HG02610 (cell line): ENCODE data around the gene PPM1M.

Source experiments
- ATAC-seq: cut with Tn5 transposase; IDR thresholded peaks from one replicate; pipeline ENCODE4 v1.9.1; 2021; ENCODE audit warnings: mild to moderate bottlenecking, moderate library complexity; ENCODE audit not compliant: unreplicated experiment

Gene PPM1M

DNA sequence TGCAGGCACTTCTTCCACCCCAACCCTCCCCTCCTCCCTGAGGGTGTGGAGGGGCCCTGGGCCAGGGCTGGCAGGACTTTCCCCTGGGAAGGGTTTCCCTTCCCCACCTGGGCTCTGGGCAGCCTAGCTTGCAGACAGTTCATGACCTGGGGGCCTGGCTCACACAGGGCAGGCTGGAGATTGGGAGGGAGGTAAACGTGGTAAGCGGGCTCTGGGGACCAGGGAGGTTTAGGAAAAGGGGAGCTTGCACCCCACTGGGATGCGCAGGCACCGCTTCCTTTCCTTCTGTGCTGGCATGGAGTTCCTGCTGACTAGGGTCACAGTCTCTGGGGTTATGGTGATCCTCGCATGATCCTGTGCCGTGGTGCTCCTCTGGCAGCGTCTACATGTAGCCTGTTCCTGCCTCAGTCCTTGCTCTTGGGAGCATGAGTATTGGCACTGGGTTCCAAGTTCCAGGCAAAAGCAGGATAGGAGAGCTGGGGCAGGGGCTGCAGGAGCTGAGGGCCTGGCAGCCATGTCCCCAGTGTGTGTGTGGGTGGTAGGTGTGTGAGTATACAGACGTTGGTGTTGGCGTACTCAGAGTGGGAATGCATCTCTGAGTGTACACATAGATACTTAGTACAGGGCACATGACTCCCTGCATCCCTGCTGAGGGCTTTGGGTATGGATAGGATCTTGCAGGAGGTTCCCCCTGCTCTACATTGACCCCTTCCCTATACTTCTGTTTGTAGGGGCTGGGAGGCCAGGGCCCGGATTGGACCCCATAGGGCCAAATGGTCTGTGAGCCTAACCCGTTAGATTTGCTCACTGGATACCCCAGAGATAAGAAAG, 49.0 kb downstream of the PPM1M start:
- no peak for ATAC-seq

DNA sequence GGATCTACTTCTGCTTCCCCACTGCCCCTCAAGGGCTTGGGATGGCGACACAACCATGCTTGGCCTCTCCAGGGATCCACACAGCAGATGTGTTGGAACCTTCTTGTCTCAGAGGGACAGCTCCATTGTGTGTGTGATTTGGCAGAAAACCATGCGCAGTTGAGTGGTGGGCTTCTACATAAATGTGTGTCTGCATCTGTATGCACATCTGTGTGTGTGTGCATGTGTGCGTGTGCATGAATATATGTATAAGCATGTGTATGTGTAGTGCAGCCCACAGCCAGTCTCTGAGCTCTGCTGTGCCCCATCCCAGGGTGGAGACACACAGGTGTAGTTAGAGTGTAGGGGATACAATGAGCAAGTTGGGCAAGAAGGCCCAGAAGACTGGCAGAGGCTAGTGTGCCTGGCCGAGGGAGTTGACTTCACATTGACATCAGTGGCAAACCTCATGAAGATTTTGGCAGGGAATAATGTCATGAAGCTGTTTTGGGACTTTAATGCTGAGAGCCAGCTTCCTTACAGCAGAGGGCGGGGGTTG, 50.2 kb downstream of the PPM1M start:
- ATAC-seq: no peak

DNA sequence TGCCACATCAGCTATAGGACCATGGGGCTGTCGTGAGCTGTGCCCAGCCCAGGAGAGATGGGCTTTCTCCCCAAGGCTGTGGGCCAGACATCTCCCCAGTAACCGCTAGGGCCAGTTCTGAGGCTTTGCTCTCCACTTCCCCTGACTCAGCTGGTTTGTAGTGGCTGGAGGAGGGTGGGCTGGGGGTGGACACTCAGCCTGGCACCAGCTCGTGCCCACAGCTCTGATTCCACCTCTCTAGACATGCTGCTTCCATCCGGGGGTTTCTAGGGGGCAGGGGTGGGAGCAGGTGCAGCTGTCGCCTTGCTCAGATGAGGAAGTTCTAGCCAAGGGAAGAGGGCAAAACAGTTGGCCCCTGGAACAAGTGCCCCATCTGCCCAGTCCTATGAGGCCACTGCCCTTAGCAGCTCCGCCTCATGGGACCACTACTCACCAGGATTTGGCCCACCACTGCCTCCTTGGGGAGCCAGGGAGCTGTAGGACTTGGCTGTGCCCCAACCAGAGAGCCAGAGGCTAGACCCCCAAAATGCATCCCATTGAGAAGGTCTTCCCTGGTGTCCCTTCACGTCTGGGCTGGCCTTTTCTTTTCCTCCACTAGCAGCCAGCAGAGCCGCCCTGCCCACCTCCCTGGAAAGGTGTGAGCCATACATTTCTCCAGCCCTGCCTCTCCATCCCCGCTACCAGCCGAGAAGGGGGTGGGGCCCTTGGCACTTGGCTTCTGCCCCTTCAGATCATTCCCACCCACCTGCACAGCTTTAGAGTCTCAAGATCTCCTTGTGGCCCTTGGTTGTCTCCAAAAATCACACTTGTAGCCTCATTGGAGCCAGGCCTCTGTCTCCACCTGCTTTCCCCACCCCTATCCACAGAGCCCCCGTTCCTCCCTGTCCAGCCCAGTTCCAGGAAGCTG, 51.9 kb downstream of the PPM1M start:
- ATAC-seq: no peak

DNA sequence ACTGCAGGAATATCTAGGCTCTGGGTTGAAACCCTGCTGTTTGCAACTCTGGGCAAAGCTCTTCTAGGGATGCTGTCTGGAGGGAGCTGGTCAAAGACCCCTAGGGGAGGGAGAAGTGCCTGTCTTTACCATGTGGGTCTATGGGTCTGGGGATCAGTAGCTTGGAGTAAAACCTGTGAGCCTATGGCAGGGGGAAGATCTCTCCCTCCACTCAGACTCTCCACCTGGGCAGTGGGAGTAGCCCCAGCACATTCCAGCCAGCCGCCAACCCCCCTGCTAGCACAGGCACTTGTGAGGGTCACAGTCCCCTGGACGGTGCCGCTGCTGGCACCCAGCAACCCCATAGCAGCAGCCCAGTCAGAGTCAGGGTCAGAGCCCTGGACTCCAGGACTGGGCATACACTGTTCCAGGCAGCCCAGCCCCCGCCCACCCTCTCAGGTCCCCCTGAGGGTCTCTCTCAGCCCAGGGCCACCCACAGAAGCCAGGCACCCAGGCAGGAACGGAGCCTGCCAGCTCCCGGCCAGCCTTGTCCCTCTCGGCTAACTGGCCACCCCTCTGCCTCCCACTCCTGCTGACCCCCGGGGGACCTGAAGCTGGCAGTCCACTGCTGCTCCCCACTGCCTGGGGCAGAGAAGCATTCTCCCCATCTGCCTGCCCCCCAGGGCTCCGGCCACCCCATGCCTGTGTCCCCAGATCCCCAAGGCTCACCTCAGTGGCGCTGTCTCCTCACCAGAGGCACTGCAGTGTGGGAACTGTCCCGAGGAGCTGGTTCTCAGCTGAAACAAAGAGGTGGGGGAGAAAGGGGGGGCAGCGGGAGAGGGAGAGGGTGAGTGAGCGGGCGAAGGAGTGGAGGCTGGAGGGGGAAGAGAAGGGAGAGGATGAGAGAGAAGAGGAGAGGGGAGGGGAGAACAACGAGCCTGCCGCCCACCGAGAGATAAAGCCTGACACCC, 52.9 kb downstream of the PPM1M start:
- ATAC-seq: no peak

DNA sequence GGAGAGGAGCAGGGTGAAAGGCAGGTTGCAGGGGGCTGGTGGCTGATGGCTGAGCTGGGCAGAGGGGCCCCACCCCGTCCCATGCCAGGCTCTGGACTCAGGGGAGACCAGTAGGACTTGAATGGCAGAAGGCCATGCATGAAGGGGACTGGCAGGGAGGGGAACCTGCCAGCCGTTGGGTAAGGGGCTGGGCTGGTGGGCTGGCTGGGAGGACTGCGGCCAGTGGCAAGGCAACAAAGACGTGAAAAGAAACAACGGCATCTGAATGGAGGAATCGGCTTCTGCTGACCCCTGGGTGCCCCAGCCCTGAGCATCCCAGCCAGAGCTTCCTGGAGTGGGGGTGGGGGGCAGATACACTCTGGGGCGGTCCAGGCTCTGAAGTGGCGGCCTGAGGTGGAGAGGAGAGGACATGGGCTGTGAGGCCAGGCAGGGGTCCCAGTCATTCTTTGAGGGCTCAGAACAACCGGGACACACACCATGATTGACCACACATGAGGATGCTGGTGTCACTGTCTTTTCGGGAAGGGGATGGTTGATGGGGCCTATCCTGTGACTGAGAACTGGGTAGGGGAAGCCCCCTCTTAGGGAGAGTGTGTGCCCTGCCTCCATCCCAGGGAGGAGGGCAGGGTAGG, 53.8 kb downstream of the PPM1M start:
- ATAC-seq: no peak
